HepG2 (cell line): ENCODE measurements around the gene PRDX2. TPM values are rescaled to one million over a fixed set of nuclear protein-coding genes. Genes with fewer than 3 reads are reported as not detected.

Experiments
- ATAC-seq: fragments of 200-7000 bp; cut with Tn5 transposase; 3 replicates; pipeline ENCODE4 v1.9.1; 2020; ENCODE audit warnings: mild to moderate bottlenecking, moderate library complexity
- BruUV-seq: library from RNA; stranded (reverse); fragments of 400-500 nt; replicated peaks from 2 replicates; lab custom pipeline; 2021; lab: Mats Ljungman, UMichigan
- CTCF ChIA-PET: fragments of 300-600 bp; formaldehyde crosslinking; extraction: SDS; loops from one replicate; lab custom pipeline; 2021; ENCODE audit warnings: low total read pairs, inconsistent platforms, low intra/inter-chr PET ratio; lab: Yijun Ruan, JAX
- POLR2A ChIA-PET: fragments of 350-600 bp; sonication (Branson Sonifier 250); formaldehyde crosslinking; loops from one replicate; lab custom pipeline; 2020; ENCODE audit warnings: antibody characterized with exemption, inconsistent platforms; lab: Yijun Ruan, JAX
- DNase-seq: peaks from one replicate; pipeline ENCODE4 v3.0.0-alpha.2; 2015; ENCODE audit warnings: low spot score
- FAIRE-seq: peaks from 3 replicates; lab custom pipeline; 2011; peaks lifted over from hg19 to GRCh38; lab: Jason Lieb, UNC
- H2AFZ ChIP-seq: one replicate; pipeline ENCODE4 v1.6.1; 2011; ENCODE audit warnings: low read length, inconsistent platforms
- H3K27ac ChIP-seq: fragments of 300-600 bp; 3 replicates; pipeline ENCODE4 v1.8.0; 2011; ENCODE audit warnings: mixed run types, mild to moderate bottlenecking, mixed read lengths, low read length, inconsistent platforms; ENCODE audit not compliant: insufficient read depth; ENCODE audit errors: extremely low read length
- H3K27me3 ChIP-seq, 2 experiments: fragments of 200-600 bp in 1 of 2; 2 replicates in 1 of 2; 3 replicates in 1 of 2; pipeline versions ENCODE4 v1.6.0 to v1.8.0; 2011; ENCODE audit warnings: low read length in 2 of 2, mild to moderate bottlenecking in 2 of 2, moderate library complexity in 2 of 2, inconsistent platforms in 1 of 2; ENCODE audit not compliant: insufficient read depth in 2 of 2, control insufficient read depth in 1 of 2
- H3K36me3 ChIP-seq, 2 experiments: fragments of 200-600 bp in 1 of 2; replicated peaks in 1 of 2; 2 replicates in 1 of 2; 3 replicates in 1 of 2; pipeline versions ENCODE4 v1.5.1 to v1.8.0; 2011; ENCODE audit warnings: low read length in 2 of 2, inconsistent platforms in 1 of 2; ENCODE audit not compliant: insufficient read depth in 2 of 2, control insufficient read depth in 1 of 2
- H3K4me1 ChIP-seq: 2 replicates; pipeline ENCODE4 v1.5.1; 2012; ENCODE audit warnings: low read length, inconsistent platforms; ENCODE audit not compliant: insufficient read depth
- H3K4me2 ChIP-seq: 2 replicates; pipeline ENCODE4 v1.6.0; 2011; ENCODE audit warnings: low read depth, low read length, inconsistent platforms
- H3K4me3 ChIP-seq, 3 experiments: fragments of 200-600 bp in 1 of 3; sonication (generic), shearing (Covaris generic) in 1 of 3; replicated peaks in 1 of 3; 2 replicates each; pipeline ENCODE4 v1.5.1; 2011 to 2016; ENCODE audit warnings: low read length in 3 of 3, inconsistent platforms in 2 of 3, low read depth in 2 of 3, mild to moderate bottlenecking in 2 of 3, control low read depth in 1 of 3, mixed read lengths in 1 of 3; ENCODE audit not compliant: insufficient read depth in 1 of 3
- H3K79me2 ChIP-seq: one replicate; pipeline ENCODE4 v1.6.1; 2011; ENCODE audit warnings: low read length, inconsistent platforms; ENCODE audit not compliant: insufficient read depth
- H3K9ac ChIP-seq: 2 replicates; pipeline ENCODE4 v1.6.0; 2011; ENCODE audit warnings: mild to moderate bottlenecking, low read depth, low read length, inconsistent platforms; ENCODE audit not compliant: insufficient read depth
- H3K9me3 ChIP-seq: 2 replicates; pipeline ENCODE4 v1.5.1; 2012; ENCODE audit warnings: mild to moderate bottlenecking, low read length
- H4K20me1 ChIP-seq: 2 replicates; pipeline ENCODE4 v1.6.0; 2011; ENCODE audit warnings: inconsistent platforms, mild to moderate bottlenecking, low read length, moderate library complexity; ENCODE audit not compliant: insufficient read depth
- ATF7 ChIP-seq, 2 experiments: fragments of 450-650 bp in 1 of 2; sonication (generic) in 1 of 2; formaldehyde crosslinking in 1 of 2; IDR thresholded peaks; 2 replicates each; pipeline versions ENCODE4 v1.4.0 to v1.6.1; 2016 to 2020; ENCODE audit warnings: antibody characterized with exemption in 1 of 2, mild to moderate bottlenecking in 1 of 2, missing genetic modification reagents in 1 of 2
- CTCF ChIP-seq: sonication (generic); formaldehyde crosslinking; IDR thresholded peaks from 2 replicates; pipeline ENCODE4 v1.5.0; 2020; ENCODE audit warnings: mild to moderate bottlenecking, missing genetic modification reagents, moderate library complexity
- ZFP37 ChIP-seq: sonication (generic); formaldehyde crosslinking; IDR thresholded peaks from 2 replicates; pipeline ENCODE4 v1.4.0; 2020; ENCODE audit warnings: missing genetic modification reagents, borderline replicate concordance
- ZKSCAN5 ChIP-seq: sonication (generic); formaldehyde crosslinking; IDR thresholded peaks from 2 replicates; pipeline ENCODE4 v1.5.1; 2020; ENCODE audit warnings: mild to moderate bottlenecking, missing genetic modification reagents
- ZNF296 ChIP-seq: sonication (generic); formaldehyde crosslinking; conservative IDR thresholded peaks from 2 replicates; pipeline ENCODE4 v1.5.0; 2020; ENCODE audit warnings: mild to moderate bottlenecking, missing genetic modification reagents
- ZNF616 ChIP-seq: sonication (generic); formaldehyde crosslinking; IDR thresholded peaks from 2 replicates; pipeline ENCODE4 v1.5.0; 2020; ENCODE audit warnings: low read depth, mild to moderate bottlenecking, missing genetic modification reagents
- ZNF768 ChIP-seq: sonication (generic); formaldehyde crosslinking; IDR thresholded peaks from 2 replicates; pipeline ENCODE4 v1.4.0; 2020; ENCODE audit warnings: missing genetic modification reagents
- WGBS: methylation state at CpG from one replicate; pipeline ENCODE4 v1.1.6; 2017; ENCODE audit warnings: low lambda C conversion rate; 5-methylcytosine and 5-hydroxymethylcytosine counted together
- in situ Hi-C: cut with HindIII; loops from 2 replicates; pipeline ENCODE4 v1.10.0; 2017; ENCODE audit warnings: low pct_unique_long_range_greater_than_20kb; ENCODE audit not compliant: extremely low pct_ligation_motif_present
- intact Hi-C: fragments of 100-400 bp; cut with micrococcal nuclease; formaldehyde crosslinking; loops from one replicate; pipeline ENCODE4 v1.10.0; 2022; ENCODE audit not compliant: unreplicated experiment
- polyA plus RNA-seq, 8 experiments: library from polyadenylated mRNA; depleted of rRNA in 3 of 8; stranded (reverse) in 7 of 8; unstranded in 1 of 8; fragments of >200 nt; fragmentation: Illumina TruSeq in 4 of 8; extraction: Trizol in 4 of 8; gene quantifications; 2 replicates each; pipeline versions ENCODE4 v1.2.1 to v1.2.3, GENCODE V29; 2011 to 2016; ENCODE audit warnings: low read depth in 4 of 8, missing spikeins in 1 of 8, mixed read lengths in 1 of 8; ENCODE audit not compliant: insufficient read depth in 1 of 8
- total RNA-seq, 5 experiments: library from RNA; depleted of rRNA; stranded (reverse); fragments of >200 nt; fragmentation: Illumina TruSeq; extraction: Trizol; gene quantifications; 2 replicates each; pipeline ENCODE4 v1.2.3, GENCODE V29; 2016; ENCODE audit warnings: low read depth in 1 of 5
- TF ChIP-seq, protein P1 (sequence below): sonication (generic); formaldehyde crosslinking; IDR thresholded peaks from 2 replicates; pipeline ENCODE4 v1.4.0; 2020; ENCODE audit warnings: mild to moderate bottlenecking, low read depth, missing genetic modification reagents

PRDX2 gene
- total and polyA plus RNA-seq, 2 of the 13 experiments (the other 11 are each of a cell fraction or from before 2014, with no cell fraction given), result 218 to 381 TPM

- TF ChIP-seq, protein P1, sequence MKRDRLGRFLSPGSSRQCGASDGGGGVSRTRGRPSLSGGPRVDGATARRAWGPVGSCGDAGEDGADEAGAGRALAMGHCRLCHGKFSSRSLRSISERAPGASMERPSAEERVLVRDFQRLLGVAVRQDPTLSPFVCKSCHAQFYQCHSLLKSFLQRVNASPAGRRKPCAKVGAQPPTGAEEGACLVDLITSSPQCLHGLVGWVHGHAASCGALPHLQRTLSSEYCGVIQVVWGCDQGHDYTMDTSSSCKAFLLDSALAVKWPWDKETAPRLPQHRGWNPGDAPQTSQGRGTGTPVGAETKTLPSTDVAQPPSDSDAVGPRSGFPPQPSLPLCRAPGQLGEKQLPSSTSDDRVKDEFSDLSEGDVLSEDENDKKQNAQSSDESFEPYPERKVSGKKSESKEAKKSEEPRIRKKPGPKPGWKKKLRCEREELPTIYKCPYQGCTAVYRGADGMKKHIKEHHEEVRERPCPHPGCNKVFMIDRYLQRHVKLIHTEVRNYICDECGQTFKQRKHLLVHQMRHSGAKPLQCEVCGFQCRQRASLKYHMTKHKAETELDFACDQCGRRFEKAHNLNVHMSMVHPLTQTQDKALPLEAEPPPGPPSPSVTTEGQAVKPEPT (CRISPR knock-in tag), result 0 out of 2 replicates have a peak, but pooled peaks have one; percentile 51
- TF ChIP-seq ZNF296 (CRISPR knock-in tag) (no peak), ZKSCAN5 (CRISPR knock-in tag) (0 out of 2 replicates have a peak, but pooled peaks have one; percentile 49), ZFP37 (CRISPR knock-in tag) (no peak), ZNF768 (peak; percentile 10; the same call in 1 of the 2 replicates)
These were observed 26.7 kb downstream of the PRDX2 start, which contains the start of gene HOOK2 (continued) for GRCh38 chr19:12774588-12775555.

GRCh38 chr19:12773571-12773970 is 28.0 kb downstream of the PRDX2 start:
- ChIA-PET POLR2A (interaction anchor here (1.0 to 2.0 kb wide), 2 partner anchors 9 to 17 kb away, joined by 4 to 8 read pairs; partner anchors contain the start of gene JUNB), CTCF (interaction anchor here (1.6 kb wide), 1 partner anchor 23 kb away, joined by 5 read pairs; no protein-coding TSS in a partner anchor)
- WGBS, result 92% methylated on average over 2 of the region's 2 CpGs
- no peaks in the 10 kb centered on the region for H3K79me2 ChIP-seq
- BruUV-seq, result no TSS peak
- no peak overlapping the region for H3K27ac ChIP-seq
- in situ Hi-C loops, result loop anchor here (5.0 kb wide), 1 partner anchor 64 kb away; the partner anchor contains the start of gene MAST1
- no peak for DNase-seq
- H3K4me3 ChIP-seq, result no peak overlapping the region
- peak; percentile 73 for TF ChIP-seq ATF7 (IDR thresholded peaks at IDR 0.05)
- TF ChIP-seq ATF7 (CRISPR knock-in tag; IDR thresholded peaks at IDR 0.05), result no peak
- peak; percentile 30; the same call in 1 of the 2 replicates for TF ChIP-seq CTCF
- TF ChIP-seq ZNF616 (CRISPR knock-in tag), result no peak
- FAIRE-seq, result peak; percentile 54
- no peak overlapping the region for H3K9ac ChIP-seq
- H3K4me2 ChIP-seq, result no peak overlapping the region
- no peaks in the 10 kb centered on the region for H3K27me3 ChIP-seq
- H3K36me3 ChIP-seq, result no peaks in the 10 kb centered on the region
- H3K4me1 ChIP-seq, result peaks cover 17% of the 10 kb centered on the region
- ATAC-seq, result no peak
- no peak overlapping the region for H2AFZ ChIP-seq
- H4K20me1 ChIP-seq, result no peaks in the 10 kb centered on the region
- intact Hi-C loops, result no loop called here
- H3K9me3 ChIP-seq, result no peaks in the 10 kb centered on the region
